DMS153 treated with DMSO at 0.1 percent for 48 hours (cell line): ENCODE measurements around the gene CCDC149.

Source experiments
- DNase-seq: peaks from one replicate; lab custom pipeline; 2025; ENCODE audit not compliant: unreplicated experiment; lab: John Stamatoyannopoulos, UW

The CCDC149 gene

DNA sequence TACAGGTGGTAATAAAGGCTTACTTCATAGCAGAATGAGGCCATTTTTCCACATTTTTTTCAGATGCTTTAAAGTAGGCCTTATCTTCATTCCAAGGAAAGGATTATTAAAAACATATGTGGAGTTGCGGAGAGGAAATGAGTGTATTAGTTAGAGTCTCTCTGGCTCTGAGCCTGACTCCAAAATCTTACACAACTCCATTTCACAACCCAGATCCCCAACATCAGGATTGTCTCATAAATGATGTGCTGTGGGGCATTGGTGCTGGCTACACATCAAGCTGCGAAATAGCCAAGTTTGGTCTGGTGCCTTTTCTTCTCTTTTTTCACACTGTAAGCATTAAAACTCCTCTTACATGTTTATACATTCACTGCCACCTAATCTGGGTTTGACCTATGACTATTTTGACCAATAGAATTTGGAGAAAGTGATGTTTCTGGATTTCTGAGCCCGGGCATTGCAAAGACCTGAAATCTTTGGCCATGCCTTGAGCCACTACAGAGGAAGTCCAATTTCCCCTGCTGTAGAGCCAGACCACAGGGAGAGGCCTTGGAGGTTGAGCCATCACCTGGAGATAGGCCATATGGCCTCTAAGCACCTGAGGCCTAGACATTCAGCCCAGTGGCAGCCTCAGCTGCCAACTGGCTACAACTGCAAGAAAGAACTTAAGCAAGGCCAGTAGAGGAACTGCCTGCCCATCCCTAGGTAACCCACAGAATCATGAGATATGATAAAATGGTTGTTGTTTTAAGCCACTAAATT lies 134.2 kb downstream of the CCDC149 start:
- DNase-seq: no peak

DNA sequence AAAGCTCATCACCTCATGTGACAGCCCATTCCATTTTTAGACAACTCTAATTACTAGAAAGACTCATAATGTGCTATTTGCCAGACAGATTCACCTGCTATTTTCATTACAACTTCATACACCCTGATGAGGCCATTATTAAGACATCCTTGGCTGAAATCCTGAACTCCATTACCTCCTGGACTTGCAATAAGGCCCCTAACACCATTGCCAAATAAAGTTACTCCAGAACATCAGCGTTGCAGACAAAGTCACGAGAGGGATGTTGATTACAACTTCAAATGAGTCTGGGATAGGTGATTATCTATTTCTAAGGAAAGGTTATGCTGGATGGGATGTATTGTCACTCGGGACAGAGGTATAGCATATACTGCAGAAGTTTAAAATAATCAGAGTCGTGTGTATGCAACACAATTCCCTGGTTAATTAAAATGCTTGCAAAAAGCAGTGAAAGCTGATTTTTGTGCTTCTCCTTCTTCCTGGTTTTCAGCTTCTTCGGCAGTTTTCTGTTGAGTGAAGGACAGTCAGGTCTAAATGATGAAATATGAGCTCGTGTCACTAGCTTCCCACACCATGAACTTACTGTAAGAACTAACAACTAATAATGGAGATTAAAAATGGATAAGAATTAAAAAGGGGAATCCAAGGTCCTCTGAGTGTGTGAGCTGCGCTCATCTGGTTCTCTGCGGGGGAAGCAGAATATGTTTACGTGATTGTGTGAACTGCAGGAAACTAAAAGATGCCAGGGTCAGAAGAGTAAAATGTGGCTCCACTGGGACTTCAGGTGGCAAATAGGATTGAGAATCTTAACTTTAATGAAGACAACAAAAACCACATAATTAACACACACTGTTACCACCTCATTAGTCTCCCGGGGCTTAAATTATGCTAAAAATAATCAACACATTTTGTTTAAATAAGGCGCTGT lies 135.0 kb downstream of the CCDC149 start:
- DNase-seq: no peak

DNA sequence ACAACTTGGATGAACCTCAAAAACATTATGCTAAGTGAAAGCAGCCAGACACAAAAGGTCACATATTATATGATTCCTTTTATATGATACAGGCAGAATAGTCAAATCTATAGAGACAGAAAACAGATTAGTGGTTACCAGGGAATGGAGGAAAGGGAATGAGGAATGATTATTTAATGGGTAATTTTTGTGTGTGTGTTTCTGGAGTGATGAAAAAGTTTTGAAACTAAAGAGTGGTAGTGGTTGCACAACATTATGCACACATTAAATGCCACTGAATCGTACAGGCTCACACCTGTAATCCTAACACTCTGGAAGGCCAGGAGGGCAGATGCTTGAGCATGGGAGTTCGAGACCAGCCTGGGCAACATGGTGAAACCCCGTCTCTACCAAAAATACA lies 137.1 kb downstream of the CCDC149 start:
- no peak for DNase-seq

DNA sequence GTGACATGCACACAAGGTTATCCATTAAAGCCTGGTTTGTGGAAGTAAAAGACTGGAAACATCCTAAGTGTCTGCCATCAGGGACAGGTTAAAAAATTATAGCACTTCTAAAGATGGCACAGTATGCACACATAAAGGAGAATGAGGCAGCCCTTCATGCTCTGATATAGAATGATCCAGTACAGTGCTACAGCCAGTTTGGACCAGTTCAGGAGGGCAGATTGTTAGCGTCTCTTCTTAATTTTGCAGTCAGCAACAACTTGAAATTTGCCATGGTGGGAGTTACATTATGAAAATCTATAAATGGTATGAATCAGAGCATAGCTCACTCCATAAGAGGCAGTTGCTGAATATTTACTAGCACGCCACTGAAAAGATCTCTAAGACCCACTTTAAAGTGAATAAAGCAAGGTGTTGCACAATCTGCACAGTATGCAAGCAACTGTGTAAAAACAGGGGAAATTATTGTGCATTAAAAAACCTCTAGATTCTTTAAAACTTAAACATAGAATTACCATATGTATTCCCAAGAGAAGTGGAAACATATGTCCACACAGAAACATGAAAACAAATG lies 137.7 kb downstream of the CCDC149 start:
- no peak for DNase-seq

DNA sequence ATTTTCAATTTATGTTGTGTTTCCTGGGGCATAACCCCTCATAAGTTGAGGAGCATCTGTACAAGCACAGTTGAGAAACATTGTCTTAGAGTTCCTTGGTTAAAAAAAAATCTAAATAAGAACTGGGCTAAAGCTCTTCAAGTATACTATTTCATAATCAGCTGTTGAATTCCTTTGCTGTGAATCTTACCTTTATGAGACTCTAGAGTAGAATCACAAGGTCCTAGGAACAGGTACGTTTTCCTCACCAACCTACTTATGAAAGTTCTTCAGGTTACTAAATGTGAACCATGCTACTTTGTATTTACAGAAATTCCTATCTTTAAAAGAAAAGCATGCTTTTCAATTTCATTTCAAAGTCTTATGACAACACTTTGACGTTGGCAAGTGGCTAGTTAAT lies 138.4 kb downstream of the CCDC149 start:
- no peak for DNase-seq

DNA sequence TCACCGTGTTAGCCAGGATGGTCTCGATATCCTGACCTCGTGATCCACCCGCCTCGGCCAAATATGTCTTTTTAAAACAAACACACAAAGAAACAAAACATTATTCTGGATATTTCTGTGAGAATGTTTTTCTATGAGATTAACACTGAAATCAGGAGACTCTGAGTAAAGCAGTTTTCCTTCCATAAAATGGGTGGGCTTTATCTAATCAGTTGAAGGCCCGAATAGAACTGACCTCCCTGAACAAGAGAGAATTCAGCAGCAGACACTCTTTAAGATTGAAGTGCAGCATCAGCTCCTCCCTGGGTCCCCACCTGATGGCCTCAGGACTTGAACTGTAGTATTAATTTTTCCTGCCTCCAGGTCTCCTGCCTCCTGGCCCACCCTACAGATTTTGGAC lies 139.9 kb downstream of the CCDC149 start:
- no peak for DNase-seq

DNA sequence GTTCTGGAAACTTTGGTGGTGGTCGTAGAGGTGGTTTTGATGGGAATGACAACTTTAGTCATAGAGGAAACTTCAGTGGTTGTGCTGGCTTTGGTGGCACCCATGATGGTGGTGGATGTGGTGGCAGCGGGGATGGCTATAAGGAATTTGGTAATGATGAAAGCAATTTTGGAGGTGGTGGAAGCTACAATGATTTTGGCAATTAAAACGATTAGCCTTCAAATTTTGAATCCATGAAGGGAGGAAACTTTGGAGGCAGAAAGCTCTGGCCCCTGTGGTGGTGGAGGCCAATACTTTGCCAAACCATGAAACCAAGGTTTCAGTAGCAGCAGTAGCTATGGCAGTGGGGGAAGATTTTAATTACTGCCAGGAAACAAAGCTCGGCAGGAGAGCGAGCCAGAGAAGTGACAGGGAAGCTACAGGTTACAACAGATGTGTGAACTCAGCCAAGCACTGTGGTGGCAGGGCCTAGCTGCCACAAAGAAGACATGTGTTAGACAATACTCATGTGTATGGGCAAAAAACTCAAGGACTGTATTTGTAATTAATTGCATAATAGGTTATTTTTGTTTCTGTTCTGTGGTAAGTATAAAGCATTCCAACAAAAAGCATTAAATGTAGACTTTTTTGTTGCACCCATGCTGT lies 140.7 kb downstream of the CCDC149 start:
- no peak for DNase-seq

DNA sequence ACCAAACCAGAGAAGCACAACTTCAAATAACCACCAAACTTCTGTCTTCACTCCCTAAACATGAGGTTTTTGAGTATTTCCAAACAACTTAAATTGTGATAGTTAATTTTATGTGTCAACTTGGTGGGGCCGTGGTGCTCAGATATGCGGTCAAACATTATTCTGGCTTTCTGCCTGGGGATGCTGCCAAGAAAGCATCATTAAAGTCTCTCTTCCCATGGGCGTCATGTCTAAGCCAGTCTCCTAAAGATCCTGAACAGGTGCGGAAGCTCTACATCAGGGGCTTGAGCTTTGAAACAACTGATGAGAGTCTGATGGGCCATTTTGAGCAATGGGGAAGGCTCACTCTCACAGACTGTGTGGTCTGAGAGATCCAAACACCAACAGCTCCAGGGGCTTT lies 141.6 kb downstream of the CCDC149 start:
- DNase-seq: no peak

DNA sequence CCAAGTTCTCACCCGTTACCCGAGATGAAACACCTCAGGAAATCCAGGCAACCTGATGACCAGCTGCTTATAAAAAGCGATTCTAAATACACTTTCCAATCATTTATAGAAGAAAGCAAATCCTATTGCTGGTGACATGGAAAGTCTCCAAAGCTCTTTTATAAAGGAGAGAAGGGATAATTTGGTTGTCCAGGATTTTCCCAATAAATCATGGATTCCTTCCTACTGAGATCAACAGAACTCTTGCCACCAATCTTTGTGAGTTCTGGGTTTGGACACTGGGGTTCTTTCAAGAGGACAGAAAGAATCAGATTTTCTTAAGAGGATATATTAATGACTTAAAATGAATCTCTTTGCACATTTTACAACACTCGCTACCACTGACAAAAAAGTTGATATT lies 142.2 kb downstream of the CCDC149 start:
- no peak for DNase-seq

DNA sequence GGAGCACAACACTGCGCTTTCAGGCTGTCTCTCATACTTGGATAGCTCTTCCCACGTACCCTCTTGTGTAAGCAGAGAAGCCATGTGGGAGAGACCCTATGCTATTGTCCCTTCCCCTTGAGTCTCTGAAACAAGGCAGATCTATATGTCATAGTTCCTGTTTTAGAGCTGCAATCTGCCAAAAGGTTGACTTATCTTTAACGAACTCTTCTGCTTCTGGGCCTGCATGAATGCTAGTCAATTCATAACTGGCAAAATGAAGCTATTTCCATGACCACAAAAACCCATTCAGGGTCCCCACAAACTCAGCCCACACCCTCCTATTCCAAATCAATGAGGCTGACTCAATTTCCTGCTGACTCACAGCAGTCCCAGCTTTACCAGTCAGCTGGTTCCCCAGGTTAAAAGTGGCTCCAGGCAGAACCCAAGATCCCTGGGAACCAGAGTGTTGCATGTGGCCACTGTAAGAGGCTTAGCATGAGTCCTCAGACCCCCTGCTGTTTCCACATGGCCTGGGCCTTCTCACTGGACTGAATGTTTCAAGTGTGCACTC lies 142.7 kb downstream of the CCDC149 start:
- no peak for DNase-seq

DNA sequence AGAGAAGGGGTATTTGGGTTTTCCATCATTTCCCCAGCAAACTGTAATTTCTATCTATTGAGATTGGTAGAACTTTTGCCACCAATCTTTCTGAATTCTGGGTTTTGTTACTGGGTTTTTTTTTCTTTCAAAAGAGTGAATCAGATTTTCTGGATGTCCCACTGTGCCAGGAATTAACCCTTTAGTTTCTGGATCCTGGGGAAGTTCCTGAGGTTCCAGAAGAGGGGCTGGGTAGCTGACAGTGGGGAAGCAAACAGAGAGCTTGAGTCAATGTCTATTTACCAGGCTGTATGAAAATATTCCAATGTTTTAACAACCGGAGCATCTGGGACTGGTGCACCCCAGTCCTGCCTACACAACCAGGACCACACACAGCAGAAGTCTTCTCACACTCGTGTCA lies 143.3 kb downstream of the CCDC149 start:
- DNase-seq: no peak

DNA sequence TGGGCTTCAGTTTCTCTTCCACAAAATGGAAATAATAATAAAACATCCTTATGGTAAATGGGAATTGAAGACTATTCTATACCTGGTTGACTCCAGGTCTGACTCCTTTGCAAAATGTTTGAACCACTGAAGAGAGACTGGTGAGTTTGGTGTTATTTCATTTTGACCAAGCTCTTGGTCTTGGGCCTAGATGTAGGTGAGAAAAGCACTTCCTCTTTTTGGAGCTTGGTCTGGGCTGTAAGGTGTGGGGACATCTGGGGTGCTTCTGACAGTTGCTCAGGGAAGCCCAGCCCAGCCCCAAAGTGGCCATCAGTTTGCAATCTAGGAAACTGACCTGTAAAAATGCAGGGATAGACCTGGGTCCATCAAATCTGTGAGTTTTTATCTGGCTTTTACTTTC lies 144.2 kb downstream of the CCDC149 start:
- DNase-seq: no peak

DNA sequence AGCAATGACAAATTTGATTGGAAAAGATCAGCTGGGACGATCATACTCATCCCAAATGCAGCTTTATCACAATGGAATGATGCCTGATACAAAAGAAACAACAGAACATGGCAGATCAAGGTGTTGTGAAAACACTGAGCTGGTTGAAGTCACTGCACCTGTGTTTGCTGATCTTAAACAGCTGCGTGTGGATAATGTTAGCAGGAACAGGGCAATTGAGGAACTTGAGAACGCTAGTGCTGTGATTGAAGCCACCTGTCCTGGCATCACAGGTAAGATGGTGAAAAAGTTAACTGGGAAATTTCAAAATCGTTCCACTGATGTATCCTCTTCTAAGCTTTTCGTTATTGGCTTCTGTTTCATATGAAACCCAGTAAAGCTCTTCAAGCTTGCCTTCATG lies 144.8 kb downstream of the CCDC149 start:
- no peak for DNase-seq

DNA sequence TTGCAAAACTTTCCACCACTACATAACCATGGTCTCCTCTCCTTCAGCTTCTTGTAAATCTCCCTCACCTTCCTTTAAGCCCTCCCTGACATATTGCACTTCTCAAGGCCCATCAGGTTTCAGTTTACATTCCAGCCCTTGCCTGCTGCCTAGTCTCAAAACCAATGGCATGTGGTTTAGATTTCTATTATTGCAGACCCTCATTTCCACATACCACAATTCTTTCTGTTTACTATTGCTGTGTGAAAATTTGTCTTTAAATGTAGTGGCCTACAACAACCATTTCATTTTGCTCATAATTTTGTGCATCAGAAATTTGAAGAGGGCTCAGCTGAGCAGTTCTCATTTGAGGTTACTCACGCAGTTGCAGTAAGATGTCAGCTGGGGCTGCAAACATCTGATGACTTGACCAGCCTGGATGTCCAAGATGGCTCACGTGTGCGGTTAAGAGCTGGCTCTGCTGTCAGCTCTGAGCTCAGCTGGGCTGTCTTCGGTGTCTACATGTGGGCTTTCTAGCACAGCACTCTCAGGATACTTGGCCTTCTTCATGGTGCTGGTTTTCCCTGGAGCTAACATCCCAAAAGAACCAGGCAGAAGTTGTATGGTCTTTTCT lies 147.4 kb downstream of the CCDC149 start:
- DNase-seq: no peak

DNA sequence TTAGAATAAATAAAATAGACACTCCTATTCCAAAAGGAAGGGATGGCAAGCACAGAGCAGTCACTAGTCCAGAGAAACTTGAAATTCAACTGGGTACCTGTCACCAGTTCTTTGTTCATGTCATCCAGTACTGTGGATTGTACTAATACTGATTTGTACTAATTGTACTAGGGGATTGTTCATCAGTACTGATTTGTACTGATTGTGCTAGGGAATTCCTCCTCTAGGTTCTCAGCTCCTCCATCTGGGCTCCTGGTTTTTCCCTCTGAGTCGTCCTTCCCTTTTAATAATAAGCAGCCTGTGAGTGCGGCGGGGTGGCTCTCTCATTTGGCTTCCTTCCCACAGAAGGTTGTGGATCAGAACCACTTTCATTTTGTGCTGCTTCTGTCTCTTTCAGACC lies 148.5 kb downstream of the CCDC149 start:
- no peak for DNase-seq

DNA sequence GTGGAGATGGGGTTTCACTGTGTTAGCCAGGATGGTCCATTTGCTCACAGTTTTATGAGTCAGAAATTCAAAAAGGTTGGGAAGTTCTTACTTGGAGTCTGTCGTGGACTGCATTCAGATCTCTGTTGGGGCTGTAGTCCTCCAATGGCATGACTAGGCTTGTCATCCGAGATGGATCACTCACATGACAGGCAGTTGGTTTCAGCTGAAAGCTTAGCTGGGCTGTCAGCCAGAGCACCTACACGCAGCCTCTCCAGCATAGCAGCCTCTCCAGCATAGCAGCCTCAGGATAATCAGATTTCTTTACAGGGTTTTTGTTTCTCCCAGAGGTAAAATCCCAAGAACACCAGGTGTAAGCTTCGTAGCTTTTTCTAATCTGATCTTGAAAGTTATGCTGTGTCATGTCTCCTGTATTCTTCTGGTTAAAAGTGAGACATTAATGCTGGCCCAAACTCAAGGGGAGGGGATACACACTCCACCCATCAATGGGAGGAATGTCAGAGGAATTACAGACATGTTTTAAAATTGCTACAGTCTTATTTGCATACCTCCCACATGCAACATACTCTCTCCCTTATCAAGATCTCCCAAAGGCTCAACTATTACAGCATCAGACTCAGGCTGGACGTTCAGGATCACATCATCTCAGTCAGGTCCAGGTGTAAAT lies 149.1 kb downstream of the CCDC149 start:
- DNase-seq: no peak
